ENCODE results near the gene CAND2. TPM values are rescaled to one million over a fixed set of nuclear protein-coding genes. Genes with fewer than 3 reads are reported as not detected.

The CAND2 gene
- polyA plus RNA-seq, 1 donor, result 63.9 TPM

DNA sequence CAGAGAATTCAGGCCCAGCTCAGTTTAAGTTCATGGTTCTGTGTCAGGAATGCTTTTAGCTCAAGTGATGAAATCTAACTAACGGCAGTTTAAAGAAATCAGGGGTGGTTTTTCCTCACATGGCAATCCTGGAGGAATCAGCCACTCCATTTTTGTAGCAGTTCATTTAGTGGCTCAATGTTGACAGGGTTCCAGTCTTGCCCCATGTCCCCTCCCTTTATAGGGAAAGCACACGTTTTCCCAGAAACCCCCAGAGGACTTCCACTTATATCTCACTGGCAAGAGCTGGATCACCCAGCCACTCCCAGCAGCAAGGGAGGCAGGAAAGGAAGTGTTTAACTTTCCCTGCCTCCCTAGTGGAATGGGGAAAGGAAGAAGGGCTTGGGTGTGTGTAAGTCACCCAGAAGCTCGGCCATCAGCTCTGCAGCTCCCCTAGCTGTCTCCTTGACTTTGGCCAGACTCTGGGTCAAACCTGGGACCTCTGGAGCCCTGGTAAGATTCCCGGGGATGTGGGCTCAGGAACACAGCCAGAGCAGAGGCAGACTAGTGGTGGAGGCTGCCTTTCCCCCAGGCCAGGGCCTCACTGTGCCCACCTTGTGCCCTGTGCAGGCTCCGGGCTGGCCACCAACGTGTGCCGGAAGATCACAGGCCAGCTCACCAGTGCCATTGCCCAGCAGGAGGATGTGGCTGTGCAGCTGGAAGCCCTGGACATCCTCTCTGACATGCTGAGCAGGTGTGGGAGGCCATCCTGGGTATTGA is 11.3 kb downstream of the CAND2 start:
- DNase-seq, result no peak

DNA sequence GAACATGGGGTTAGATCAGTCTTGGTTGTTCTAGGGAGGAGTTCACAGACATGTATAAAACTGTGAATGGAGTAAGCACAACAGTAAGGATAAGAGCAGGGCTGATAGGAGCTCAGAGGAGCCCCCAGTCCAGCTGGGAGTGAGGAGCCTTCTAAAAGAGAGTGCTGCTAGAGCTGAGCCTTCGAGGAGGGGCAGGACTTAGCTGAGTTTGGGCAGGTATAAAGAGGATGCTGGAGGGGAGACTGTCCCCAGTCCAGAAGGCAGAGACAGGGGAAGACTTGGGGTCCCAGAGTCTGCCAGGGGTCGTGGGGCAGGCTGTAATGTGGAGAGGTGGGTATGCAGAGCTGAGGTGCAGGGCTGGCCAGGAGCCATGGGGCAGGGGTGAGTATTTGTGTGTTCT is 12.1 kb downstream of the CAND2 start:
- no peak for DNase-seq

DNA sequence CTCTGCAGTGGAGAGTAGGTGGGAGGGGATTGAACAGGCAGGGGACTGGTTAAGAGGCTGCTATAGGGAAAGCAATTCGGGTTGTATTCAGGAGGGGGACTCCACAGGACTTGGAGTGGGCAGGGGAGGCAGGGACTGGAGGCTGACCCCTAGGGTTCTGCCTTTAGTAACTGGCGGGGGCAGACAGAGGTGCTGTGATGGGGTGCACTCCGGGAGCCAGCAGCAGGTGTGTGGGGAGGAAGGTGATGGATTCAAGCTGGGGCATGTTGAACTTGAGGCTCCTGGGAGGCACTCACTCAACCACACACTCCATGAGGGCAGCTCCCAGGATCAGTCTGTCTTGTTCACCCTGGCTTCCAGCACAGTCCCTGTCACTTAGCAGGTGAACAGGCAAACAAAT is 12.5 kb downstream of the CAND2 start:
- no peak for DNase-seq

DNA sequence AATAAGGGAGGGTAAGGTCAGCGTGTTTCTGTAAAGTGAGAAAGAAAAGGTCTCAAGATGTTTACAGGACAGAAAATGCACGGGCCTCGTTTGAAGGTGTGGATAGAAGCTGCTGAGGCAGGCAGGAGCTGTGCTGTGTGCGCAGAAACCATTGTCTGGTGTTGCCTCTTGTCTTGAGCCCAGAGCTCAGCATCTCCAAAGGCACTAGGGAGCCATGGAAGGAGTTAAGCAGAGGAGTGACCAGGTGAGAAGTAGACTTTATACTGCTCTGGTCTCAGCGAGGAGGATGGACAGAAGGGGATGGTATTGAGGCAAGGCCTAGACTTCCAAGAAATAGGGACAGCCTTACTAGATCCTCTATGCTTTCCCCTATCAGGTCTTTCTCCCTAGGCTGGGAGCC is 13.0 kb downstream of the CAND2 start:
- DNase-seq, result no peak

DNA sequence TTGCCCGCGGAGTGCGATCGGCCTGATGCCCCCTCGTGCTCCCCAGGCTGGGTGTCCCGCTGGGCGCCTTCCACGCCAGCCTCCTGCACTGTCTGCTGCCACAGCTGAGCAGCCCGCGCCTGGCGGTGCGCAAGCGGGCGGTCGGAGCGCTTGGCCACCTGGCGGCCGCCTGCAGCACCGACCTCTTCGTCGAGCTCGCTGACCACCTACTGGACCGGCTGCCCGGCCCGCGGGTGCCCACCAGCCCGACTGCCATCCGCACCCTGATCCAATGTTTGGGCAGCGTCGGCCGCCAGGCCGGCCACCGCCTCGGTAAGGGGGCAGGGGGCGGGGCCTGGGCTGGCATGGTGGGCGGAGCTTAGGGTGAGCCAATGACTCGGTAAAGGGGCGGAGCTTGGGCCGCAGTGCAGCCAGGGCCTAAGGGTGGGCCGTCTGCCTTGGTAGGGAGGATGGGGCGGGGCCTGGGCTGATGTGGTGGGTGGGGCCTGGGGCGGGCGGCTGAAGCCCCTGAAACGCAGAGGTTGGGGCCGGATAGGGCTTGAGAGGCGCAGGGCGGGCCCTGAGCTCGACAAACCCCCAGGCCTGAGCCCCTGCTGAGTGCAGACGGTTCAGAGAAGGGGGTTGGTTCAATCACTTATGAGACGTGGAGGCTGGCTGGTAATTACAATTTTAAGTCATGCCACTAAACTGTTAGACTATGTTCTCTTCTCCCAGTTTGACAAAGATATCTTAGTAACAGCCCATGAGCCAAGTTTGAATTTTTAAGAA is 13.7 kb downstream of the CAND2 start:
- DNase-seq, result peak; percentile 94

DNA sequence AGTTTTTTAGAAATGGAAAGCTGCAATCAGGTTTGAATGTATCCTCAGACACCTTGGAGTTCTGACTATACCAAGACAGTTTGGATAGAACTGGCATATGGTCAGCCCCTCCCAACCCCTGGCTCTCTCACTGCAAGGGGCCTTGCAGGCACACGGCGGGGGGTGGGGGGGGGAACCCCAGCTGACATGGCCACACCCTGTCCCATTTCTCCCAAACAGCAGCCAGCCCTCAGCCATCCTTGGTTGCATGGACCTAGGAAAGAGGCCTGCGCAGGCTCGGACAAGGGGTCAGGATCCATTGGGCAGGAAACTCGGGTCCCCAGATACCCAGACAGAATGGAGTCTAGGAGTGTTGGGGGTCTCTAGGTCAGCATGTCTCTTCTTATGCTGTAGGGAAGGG is 14.5 kb downstream of the CAND2 start:
- DNase-seq, result no peak

DNA sequence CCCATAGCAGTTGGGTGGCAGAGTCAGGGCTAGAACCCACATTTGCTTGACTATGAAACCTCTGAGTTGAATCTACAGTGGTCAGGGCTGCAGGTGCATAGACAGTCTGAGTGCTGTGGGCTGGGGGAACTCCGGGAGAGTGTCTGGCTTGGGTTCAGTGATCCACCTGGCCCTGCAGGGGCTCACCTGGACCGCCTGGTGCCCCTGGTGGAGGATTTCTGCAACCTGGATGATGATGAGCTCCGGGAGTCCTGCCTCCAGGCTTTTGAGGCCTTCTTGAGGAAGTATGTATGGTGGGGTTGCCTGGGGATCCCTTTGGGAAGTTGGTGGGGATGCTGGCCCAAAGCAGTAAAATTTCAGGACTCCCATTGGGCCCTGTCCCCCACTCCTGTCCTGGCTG is 16.3 kb downstream of the CAND2 start:
- DNase-seq, result no peak

DNA sequence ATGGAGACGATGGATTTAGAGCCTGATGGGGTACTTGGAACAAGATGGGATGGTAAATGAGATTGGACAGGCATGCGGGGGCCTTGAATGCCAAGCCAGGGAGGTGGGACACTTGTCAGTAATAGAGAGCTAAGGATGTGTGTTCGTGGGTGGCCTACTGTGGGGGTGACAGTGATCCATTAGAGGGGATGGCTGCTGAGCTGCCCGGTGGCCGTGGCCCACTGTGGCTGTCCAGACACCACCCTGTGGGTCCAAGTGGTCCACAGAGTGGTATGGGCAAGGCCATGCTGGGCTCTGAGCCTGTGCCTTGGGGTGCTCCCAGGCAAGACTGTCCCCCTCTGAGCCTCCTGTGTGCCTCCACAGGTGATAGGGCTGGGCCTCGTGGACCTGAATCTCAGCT is 17.5 kb downstream of the CAND2 start:
- DNase-seq, result no peak

DNA sequence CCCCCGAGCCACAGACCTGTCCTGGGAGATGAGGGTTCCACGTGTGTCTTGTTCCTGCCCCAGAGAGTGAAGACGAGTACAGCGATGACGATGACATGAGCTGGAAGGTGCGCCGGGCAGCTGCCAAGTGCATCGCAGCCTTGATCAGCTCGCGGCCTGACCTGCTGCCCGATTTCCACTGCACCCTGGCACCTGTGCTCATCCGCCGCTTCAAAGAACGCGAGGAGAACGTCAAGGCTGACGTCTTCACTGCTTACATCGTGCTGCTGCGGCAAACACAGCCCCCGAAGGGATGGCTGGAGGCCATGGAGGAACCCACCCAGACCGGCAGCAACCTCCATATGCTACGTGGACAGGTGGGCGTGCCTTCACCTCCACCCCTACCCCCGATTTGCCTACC is 18.6 kb downstream of the CAND2 start:
- DNase-seq, result no peak

DNA sequence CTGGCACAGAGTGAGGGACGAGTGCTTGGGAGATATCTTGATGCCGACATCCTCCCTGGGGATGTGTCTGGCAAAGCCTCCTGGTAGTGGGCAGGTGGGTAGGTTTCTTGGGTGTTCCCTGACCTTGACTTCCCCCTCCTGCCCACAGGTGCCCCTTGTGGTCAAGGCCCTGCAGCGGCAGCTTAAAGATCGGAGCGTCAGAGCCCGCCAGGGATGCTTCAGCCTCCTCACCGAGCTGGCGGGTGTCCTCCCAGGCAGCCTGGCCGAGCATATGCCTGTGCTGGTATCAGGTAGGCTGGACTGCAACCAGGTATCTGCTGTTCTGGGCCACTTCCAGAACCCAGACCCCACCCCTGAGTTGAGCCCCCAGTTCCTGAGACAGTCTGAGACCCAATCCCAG is 19.2 kb downstream of the CAND2 start:
- no peak for DNase-seq

DNA sequence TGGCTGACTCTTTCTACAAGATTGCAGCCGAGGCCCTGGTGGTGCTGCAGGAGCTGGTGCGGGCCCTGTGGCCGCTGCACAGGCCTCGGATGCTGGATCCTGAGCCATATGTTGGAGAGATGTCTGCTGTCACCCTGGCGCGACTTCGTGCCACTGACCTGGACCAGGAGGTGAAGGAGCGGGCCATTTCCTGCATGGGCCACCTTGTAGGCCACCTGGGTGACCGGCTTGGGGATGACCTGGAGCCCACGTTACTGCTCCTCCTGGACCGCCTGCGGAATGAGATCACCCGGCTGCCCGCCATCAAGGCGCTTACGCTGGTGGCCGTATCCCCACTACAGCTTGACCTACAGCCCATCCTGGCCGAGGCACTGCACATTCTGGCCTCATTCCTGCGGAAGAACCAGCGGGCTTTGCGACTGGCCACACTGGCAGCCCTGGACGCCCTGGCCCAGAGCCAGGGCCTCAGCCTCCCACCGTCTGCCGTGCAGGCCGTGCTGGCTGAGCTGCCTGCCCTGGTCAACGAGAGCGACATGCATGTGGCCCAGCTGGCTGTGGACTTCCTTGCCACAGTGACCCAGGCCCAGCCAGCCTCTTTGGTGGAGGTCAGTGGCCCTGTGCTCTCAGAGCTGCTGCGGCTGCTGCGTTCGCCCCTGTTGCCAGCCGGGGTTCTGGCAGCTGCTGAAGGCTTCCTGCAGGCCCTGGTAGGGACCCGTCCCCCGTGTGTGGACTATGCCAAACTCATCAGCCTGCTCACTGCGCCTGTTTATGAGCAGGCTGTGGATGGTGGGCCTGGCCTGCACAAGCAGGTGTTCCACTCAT is 20.3 kb downstream of the CAND2 start:
- DNase-seq, result no peak

DNA sequence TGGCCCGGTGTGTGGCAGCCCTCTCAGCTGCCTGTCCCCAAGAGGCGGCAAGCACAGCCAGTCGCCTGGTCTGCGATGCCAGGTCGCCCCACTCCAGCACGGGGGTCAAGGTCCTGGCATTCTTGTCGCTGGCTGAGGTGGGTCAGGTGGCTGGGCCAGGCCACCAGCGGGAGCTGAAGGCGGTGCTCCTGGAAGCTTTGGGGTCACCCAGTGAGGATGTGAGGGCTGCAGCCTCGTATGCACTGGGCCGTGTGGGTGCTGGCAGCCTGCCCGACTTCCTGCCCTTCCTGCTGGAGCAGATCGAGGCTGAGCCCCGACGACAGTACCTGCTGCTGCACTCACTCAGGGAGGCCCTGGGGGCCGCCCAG is 20.8 kb downstream of the CAND2 start:
- no peak for DNase-seq

DNA sequence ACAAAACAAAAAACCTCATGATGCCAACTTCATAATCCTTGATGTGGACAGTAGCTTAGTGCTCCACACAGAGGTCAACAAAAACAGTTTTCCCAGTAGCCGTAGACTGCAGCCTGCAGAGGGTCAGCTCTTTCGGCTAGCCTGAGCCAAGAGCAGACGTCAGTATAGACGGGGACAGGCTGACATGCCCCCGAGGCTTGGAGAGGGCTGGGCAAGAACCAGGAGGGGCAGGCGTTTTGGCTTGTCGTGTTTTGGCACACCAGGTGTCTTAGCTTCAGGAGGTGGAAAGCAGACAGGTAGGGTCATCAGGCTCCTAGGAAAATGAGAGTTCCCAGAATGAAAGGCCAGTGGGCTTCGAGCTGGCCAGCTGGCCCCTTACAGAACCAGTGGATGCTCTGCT is 21.8 kb downstream of the CAND2 start:
- DNase-seq, result no peak

DNA sequence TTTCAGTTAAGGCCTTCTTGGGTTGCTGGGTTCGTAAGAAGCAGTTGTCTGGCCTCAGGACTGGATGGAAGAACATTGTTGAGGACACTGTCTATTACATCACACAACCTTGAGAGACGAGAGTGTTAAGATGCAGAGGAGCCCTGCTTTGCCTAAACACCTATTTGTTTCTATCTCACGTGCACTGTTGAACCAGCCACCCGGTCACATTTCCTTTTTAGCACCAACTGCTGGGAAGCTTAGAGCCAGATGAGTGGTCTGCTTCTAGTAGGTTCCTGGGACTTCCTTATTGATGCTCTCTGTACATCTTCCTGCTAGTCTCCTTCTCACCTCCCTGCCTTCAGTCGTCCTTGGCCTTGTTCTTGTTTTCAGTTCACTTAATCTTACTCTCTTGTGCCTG is 22.3 kb downstream of the CAND2 start:
- DNase-seq, result no peak

DNA sequence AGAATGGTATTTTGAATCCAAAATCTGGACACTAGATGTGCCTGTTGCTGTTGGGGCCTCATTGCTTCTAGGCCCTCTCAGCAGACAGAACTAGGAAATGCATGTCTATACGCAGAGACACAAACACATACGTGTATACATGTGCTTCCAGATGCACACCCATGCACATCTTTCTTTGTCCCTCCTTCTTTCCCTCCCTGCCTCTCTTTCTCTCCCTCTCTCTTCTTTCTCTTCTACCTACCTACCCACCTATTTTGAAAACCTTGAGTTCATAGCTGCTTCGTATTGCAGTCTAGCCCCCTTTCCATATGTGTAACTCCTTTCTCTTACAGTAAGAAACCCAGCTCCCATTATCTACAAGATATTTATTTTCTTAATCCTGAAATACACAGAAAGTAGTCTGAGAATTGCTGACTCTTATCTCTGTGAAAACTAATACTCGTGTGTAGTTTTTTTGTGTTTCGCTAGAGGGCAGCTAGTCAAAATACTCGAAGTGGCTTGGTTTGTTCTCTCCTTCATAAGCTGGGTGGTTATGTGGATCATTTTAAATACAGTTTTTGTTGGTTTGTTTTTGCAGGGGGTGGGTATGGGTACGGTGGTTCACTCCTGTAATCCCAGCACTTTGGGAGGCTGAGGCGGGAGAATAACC is 26.4 kb downstream of the CAND2 start:
- DNase-seq, result no peak

DNA sequence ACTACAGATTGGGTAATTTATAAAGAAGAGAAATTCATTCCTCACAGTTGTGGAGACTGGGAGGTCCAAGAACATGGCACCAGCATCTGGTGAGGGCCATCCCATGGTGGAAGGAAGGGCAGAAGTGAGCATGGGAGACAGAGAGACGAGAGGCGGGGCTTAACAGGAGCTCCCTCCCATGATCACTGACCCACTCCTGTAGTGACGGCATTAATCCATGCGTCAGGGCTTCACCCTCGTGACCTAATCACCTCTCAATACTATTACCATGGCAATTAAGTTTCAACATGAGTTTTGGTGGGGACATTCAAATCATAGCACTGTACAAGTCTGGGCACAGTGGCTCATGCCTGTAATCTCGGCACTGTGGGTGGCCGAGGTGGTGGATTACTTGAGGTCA is 27.8 kb downstream of the CAND2 start:
- no peak for DNase-seq

DNA sequence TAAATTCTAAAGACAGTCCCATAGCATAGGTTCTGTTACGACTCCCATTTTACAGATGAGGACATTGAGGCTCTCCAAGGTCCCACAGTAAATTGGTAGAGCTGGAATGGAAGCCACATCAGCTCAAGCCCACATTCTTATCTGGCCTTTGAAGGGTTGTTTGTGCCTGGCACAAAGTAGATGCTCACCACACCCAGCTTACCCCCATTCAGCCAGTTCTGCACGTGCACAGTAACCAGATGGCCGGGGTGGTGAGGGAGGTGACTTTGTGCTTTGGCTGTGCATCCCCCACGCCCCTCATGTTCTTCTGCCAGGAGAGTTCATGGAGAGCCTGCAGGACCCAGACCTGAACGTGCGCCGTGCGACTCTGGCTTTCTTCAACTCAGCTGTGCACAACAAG is 28.7 kb downstream of the CAND2 start:
- no peak for DNase-seq

DNA sequence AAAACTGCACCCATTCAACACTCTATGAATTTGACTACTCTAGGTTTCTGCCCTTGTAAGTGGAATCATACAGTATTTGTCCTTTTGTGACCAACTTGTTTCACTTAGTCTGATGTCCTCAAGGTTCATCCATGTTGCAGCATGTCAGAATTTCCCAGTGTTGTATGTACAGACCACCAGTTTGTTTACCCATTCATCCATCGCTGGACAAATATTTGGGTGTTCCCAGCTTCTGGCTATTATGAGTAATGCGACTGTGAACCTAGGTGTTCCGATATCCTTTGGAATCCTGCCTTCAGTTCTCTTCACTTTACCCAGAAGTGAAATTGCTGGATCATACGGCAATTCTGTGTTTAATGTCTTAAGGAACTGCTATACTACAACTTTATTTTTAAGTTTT is 32.3 kb downstream of the CAND2 start:
- DNase-seq, result no peak

DNA sequence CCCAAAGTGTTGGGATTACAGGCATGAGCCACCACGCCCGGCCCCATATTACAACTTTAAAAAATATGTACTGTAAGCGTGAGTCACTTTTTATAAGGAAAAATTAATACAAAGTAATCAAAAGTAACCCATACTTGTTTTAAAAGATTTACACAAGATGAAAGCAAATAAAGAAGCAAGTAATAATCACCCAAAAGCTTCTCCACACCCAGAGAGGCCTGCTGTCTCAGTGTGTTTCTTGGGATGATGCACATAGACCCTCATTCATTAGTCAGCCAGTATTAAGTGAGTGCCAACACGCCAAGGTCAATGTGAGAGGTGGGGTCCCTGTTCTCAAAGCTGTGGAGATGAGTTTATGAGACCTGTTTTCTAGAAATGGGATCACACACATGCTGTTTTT is 32.9 kb downstream of the CAND2 start:
- DNase-seq, result no peak

DNA sequence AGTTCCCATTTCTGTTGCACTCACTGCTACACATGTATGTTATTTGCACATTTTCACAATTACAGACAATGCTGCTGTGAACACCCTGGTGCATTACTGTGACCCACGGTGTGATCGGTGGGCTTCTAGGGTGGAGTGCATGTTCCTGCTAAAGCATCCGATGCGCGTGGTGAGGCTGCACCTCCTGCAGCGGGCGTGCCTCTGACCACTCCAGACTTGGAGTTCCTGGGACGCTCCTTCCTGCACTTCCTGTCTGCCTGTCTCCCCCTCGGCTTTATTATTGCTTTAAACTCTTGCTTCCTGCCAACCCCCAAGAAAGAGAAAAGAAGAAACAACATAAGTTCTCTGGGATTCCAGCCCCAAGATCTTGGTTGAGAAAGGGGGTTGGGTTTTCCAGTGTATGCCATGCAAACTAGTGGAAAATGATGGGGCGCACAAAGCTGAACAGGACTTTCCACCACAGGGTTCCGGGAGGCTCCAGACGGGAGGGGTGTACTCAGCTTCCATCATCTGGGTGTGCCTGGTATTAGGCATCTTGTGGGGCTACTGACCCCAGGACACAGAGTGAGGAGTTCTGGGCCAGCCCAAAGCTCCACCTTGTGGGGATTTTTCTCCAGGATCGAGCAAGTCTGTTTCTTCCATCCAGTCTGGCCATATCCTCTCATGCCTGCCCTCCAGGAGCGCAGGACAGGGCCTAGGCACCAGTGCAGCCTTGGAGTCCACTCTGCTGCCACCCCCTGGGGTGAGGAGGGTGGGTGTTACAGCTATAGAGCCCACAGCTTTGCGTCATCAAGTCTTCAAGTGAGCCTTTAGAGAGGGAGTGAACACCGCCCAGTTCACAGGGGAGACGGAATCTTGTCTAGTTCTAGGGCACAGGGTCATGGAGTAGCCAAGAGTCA is 33.7 kb downstream of the CAND2 start:
- no peak for DNase-seq

DNA sequence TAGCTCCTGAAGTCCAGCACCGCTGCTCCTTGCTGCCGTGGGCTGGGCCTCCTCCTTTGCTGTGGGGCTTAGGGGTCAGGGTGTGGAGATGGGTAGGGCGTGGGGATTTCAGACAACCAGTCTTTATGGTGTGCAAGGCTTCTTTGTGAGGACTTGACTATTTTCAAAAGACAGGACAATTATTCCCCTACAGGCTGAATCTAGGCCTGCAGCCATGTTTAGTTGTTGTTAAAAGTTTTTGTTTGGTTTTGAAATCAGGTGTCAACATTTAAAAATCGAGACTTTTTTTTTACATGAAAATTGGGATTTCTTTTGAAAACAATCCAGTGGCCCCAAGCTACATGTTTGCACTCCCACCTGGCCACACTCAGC is 34.3 kb downstream of the CAND2 start:
- no peak for DNase-seq

DNA sequence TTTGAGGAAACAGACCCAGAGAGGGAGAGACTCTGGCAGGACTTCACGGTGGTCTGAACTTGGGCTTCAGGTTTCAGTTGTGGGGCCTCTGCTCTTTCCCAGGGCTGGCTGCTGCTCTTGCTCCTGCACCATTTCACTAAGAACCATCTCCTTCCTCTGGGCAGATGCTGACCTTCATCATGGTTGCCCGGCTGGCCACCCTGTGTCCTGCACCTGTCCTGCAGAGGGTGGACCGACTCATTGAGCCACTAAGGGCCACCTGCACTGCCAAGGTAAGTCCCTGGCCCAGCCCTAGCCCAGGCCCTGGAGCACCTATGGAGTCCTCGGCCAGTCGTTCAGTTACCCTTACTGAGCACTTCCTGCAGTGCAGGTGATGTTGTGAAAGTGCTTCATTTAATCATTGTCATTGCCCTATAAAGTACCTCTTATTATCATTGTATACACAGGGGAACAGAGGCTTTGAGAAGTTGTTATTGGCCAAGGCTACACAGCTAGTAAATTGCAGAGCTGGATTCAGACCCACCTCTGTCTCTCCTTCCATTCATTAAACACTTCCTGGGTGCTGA is 34.9 kb downstream of the CAND2 start:
- DNase-seq, result no peak
